ENCODE results near the gene CTXND1.
A peak's percentile ranks its signal among the peaks of the same experiment; 100 is the strongest.

Gene CTXND1

GRCh38 chr15:80247320-80247719 lies 4.7 kb downstream of the CTXND1 start:
- DNase-seq (ENCODE audit: low spot score): no peak
- in situ Hi-C loops (cut with MboI; ENCODE audit: low pct_unique_long_range_greater_than_20kb, low sequenced_read_pairs, unreplicated experiment): no loop called here
- TF ChIP-seq, protein P1, sequence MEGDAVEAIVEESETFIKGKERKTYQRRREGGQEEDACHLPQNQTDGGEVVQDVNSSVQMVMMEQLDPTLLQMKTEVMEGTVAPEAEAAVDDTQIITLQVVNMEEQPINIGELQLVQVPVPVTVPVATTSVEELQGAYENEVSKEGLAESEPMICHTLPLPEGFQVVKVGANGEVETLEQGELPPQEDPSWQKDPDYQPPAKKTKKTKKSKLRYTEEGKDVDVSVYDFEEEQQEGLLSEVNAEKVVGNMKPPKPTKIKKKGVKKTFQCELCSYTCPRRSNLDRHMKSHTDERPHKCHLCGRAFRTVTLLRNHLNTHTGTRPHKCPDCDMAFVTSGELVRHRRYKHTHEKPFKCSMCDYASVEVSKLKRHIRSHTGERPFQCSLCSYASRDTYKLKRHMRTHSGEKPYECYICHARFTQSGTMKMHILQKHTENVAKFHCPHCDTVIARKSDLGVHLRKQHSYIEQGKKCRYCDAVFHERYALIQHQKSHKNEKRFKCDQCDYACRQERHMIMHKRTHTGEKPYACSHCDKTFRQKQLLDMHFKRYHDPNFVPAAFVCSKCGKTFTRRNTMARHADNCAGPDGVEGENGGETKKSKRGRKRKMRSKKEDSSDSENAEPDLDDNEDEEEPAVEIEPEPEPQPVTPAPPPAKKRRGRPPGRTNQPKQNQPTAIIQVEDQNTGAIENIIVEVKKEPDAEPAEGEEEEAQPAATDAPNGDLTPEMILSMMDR (IDR thresholded peaks at IDR 0.05; ENCODE audit: extremely low read depth, insufficient read depth, missing control alignments): no peak

- TF ChIP-seq, protein P1 (IDR thresholded peaks at IDR 0.05; ENCODE audit: extremely low read depth, insufficient read depth, missing control alignments): no peak
- in situ Hi-C loops (cut with MboI; ENCODE audit: low pct_unique_long_range_greater_than_20kb, low sequenced_read_pairs, unreplicated experiment): no loop called here
- DNase-seq (ENCODE audit: low spot score): no peak
These were observed 5.6 kb downstream of the CTXND1 start for GRCh38 chr15:80246425-80246894.

DNA sequence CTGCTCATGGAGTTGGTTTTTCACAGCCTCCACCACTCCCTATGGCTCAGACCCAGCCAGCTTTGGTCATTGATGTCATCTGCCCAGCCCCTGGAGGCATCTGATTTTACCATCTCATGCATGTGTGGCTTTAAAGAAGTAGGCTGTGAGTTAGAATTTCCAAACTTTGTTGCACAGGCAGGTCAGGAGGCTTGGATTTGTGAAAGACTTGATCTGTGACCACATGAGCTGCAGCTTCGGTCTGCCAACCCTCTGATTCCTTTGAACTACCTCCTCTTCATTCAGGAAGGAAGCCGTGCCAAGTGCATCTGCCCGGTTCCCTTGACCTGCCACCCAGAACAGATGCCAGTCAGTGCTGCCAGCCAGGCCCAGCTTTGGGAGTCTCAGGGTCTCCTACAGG lies 9.2 kb downstream of the CTXND1 start:
- no peak for DNase-seq (ENCODE audit: low spot score)
- TF ChIP-seq, protein P1 (IDR thresholded peaks at IDR 0.05; ENCODE audit: extremely low read depth, insufficient read depth, missing control alignments): no peak
- in situ Hi-C loops (cut with MboI; ENCODE audit: low pct_unique_long_range_greater_than_20kb, low sequenced_read_pairs, unreplicated experiment): no loop called here

DNA sequence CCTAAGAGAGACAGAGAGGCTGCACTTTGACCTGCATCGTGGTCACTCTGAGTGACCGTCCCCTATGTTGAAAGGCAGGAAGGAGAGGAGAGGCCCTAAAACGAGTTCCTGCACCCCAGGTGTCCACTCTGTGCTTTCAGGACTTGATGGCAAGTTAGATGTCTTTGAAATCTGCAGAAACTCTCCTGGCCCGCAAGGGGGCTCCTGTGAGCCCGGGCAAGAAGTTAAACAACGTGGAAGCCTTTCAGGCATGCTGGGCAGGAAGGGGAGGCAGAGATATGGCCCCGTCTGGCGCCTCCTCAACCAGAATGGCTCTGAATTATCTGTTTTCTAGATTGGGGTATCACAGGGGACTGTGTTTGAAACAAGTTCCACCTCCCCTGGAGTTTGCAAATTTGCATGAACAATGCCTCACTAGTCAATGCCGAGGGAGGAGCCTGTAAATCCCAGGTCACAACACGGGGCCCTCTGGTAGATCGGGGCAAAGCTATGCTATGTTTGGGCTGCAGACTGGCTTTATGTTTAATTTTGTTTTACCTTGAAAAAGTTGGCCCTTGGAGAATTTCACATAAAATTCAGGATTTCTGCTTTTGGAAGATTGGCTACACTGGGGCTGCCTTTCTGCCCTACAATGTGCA lies 9.8 kb downstream of the CTXND1 start:
- in situ Hi-C loops (cut with MboI; ENCODE audit: low pct_unique_long_range_greater_than_20kb, low sequenced_read_pairs, unreplicated experiment): no loop called here
- TF ChIP-seq, protein P1 (IDR thresholded peaks at IDR 0.05; ENCODE audit: extremely low read depth, insufficient read depth, missing control alignments): peak; percentile 59
- peak; percentile 57 for DNase-seq (ENCODE audit: low spot score)

DNA sequence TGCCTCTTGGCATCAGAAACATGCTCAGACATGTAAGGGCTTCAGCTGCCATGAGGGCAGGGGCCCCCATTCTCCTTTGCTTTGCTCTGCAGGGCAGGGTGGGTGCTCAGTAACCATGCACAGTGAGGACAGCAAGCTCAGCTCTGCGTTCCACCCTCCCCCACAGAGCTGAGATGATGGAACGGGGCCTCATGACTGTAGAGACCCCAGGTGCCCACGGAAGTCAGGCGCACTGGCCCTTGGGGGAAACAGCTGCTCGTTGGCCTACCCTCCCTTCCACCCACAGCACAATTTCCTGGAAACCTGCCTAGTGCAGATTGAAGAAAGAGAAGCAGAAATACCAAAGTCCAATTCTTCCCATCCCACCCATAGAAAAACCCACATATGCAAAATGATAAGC lies 10.5 kb downstream of the CTXND1 start:
- in situ Hi-C loops (cut with MboI; ENCODE audit: low pct_unique_long_range_greater_than_20kb, low sequenced_read_pairs, unreplicated experiment): no loop called here
- DNase-seq (ENCODE audit: low spot score): no peak
- TF ChIP-seq, protein P1 (IDR thresholded peaks at IDR 0.05; ENCODE audit: extremely low read depth, insufficient read depth, missing control alignments): no peak

GRCh38 chr15:80240276-80240675 lies 11.7 kb downstream of the CTXND1 start:
- in situ Hi-C loops (cut with MboI; ENCODE audit: low pct_unique_long_range_greater_than_20kb, low sequenced_read_pairs, unreplicated experiment): no loop called here
- TF ChIP-seq, protein P1 (IDR thresholded peaks at IDR 0.05; ENCODE audit: extremely low read depth, insufficient read depth, missing control alignments): no peak
- DNase-seq (ENCODE audit: low spot score): no peak

Data from GM13977 (cell line).